Heart left ventricle (tissue), 13 donors: ENCODE data around the gene MGST3.

Experiments used
- CTCF ChIP-seq, 12 donors: fragments of 200-600 bp; sonication (generic) in 4 of 12; IDR thresholded peaks; one replicate each; pipeline versions ENCODE4 v1.5.0 to v1.8.0; 2018 to 2022; ENCODE audit warnings: antibody characterized with exemption in 12 of 12, mild to moderate bottlenecking in 5 of 12
- POLR2A ChIP-seq, 2 donors: fragments of 450-650 bp; IDR thresholded peaks; one replicate each; pipeline ENCODE4 v1.6.1; 2017; ENCODE audit warnings: antibody characterized with exemption in 2 of 2, mild to moderate bottlenecking in 2 of 2, moderate library complexity in 2 of 2
- donor health status: ischemic (EF 13 %, LVEDD 7.1; RV severe dilation, severe dysfunction).
- donor health status: DM: no; HTN: yes; CAD: no.
- donor health status: DM: no; HTN: no; CAD: no.
- donor health status: ischemic (EF 25% LVEDD 6.9; RV normal size, moderate dysfunction).
- donor health status: ischemic (EF 25% LVEDD 5.7; RV mildly dilated, moderate dysfunction).
- donor health status: ischemic (EF 35%, LVEDD 5.7; RV mildly dilated, moderate dysfunction).
- donor health status: nonischemic (EF 11% LVEDD 7.7; RV severe dilation, severe dysfunction).
- donor health status: DM: yes; HTN: yes; CAD: no.
- donor health status: PGD.
- donor health status: ischemic (EF 29% LVEDD 5.4; RV normal size, mild dysfunction).
- donor health status: nonischemic (EF 23%, LVEDD 6.1; RV moderate dilation, normal function).

- TF ChIP-seq CTCF (IDR thresholded peaks at IDR 0.05): no peak
- TF ChIP-seq POLR2A (IDR thresholded peaks at IDR 0.05): no peak
Observed at GRCh38 chr1:165612062-165612461, 19.0 kb upstream of the MGST3 start.
